Body of pancreas (tissue), 4 donors: ENCODE results near the gene PRRC2B.

Experiments
- POLR2A ChIP-seq, 3 donors: fragments of 450-650 bp; IDR thresholded peaks; one replicate each; pipeline ENCODE4 v1.6.1; 2016; ENCODE audit warnings: antibody characterized with exemption in 3 of 3, mild to moderate bottlenecking in 2 of 3
- TF ChIP-seq, protein P1 (sequence below), 7 experiments: fragments of 450-650 bp in 4 of 7; fragments of 200-600 bp in 3 of 7; sonication (generic) in 3 of 7; IDR thresholded peaks; one replicate each; pipeline ENCODE4 v1.5.1; 2016 to 2019; ENCODE audit warnings: antibody characterized with exemption in 7 of 7

DNA sequence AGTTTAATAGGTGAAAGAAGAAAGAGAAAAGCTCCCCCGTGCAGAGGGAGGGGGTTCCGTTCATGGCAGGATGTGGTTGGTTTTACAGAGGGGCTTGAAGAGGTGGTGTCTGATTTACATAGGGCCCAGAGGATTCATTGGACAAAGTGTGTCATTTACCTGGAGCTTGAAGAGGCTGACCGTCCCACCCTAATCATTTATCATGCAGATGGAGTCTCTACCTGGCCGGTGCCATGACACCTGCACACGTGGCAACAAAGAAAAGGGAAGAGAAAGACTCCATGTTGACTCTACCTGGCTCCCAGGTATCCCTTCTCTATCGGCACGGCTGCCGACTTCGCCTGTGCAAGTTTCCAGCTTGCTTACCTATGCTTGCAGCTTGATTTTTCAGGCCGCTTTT lies 35.3 kb upstream of the PRRC2B start:
- TF ChIP-seq, protein P1, sequence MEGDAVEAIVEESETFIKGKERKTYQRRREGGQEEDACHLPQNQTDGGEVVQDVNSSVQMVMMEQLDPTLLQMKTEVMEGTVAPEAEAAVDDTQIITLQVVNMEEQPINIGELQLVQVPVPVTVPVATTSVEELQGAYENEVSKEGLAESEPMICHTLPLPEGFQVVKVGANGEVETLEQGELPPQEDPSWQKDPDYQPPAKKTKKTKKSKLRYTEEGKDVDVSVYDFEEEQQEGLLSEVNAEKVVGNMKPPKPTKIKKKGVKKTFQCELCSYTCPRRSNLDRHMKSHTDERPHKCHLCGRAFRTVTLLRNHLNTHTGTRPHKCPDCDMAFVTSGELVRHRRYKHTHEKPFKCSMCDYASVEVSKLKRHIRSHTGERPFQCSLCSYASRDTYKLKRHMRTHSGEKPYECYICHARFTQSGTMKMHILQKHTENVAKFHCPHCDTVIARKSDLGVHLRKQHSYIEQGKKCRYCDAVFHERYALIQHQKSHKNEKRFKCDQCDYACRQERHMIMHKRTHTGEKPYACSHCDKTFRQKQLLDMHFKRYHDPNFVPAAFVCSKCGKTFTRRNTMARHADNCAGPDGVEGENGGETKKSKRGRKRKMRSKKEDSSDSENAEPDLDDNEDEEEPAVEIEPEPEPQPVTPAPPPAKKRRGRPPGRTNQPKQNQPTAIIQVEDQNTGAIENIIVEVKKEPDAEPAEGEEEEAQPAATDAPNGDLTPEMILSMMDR (IDR thresholded peaks at IDR 0.05): no peak
- no peak for TF ChIP-seq POLR2A (IDR thresholded peaks at IDR 0.05)
